HepG2 (cell line): Measurements from ENCODE around the gene FSHB. TPM values are rescaled to one million over a fixed set of nuclear protein-coding genes. Genes with fewer than 3 reads are reported as not detected.

ENCODE experiments used
- ATAC-seq: fragments of 200-7000 bp; cut with Tn5 transposase; 3 replicates; pipeline ENCODE4 v1.9.1; 2020; ENCODE audit warnings: mild to moderate bottlenecking, moderate library complexity
- BruUV-seq: library from RNA; stranded (reverse); fragments of 400-500 nt; replicated peaks from 2 replicates; lab custom pipeline; 2021; lab: Mats Ljungman, UMichigan
- CTCF ChIA-PET: fragments of 300-600 bp; formaldehyde crosslinking; extraction: SDS; loops from one replicate; lab custom pipeline; 2021; ENCODE audit warnings: low total read pairs, inconsistent platforms, low intra/inter-chr PET ratio; lab: Yijun Ruan, JAX
- POLR2A ChIA-PET: fragments of 350-600 bp; sonication (Branson Sonifier 250); formaldehyde crosslinking; loops from one replicate; lab custom pipeline; 2020; ENCODE audit warnings: antibody characterized with exemption, inconsistent platforms; lab: Yijun Ruan, JAX
- DNase-seq: peaks from one replicate; pipeline ENCODE4 v3.0.0-alpha.2; 2015; ENCODE audit warnings: low spot score
- FAIRE-seq: peaks from 3 replicates; lab custom pipeline; 2011; peaks lifted over from hg19 to GRCh38; lab: Jason Lieb, UNC
- H2AFZ ChIP-seq: one replicate; pipeline ENCODE4 v1.6.1; 2011; ENCODE audit warnings: low read length, inconsistent platforms
- H3K27ac ChIP-seq: fragments of 300-600 bp; 3 replicates; pipeline ENCODE4 v1.8.0; 2011; ENCODE audit warnings: mixed run types, mild to moderate bottlenecking, mixed read lengths, low read length, inconsistent platforms; ENCODE audit not compliant: insufficient read depth; ENCODE audit errors: extremely low read length
- H3K27me3 ChIP-seq, 2 experiments: fragments of 200-600 bp in 1 of 2; 2 replicates in 1 of 2; 3 replicates in 1 of 2; pipeline versions ENCODE4 v1.6.0 to v1.8.0; 2011; ENCODE audit warnings: low read length in 2 of 2, mild to moderate bottlenecking in 2 of 2, moderate library complexity in 2 of 2, inconsistent platforms in 1 of 2; ENCODE audit not compliant: insufficient read depth in 2 of 2, control insufficient read depth in 1 of 2
- H3K36me3 ChIP-seq, 2 experiments: fragments of 200-600 bp in 1 of 2; replicated peaks in 1 of 2; 2 replicates in 1 of 2; 3 replicates in 1 of 2; pipeline versions ENCODE4 v1.5.1 to v1.8.0; 2011; ENCODE audit warnings: low read length in 2 of 2, inconsistent platforms in 1 of 2; ENCODE audit not compliant: insufficient read depth in 2 of 2, control insufficient read depth in 1 of 2
- H3K4me1 ChIP-seq: 2 replicates; pipeline ENCODE4 v1.5.1; 2012; ENCODE audit warnings: low read length, inconsistent platforms; ENCODE audit not compliant: insufficient read depth
- H3K4me2 ChIP-seq: 2 replicates; pipeline ENCODE4 v1.6.0; 2011; ENCODE audit warnings: low read depth, low read length, inconsistent platforms
- H3K4me3 ChIP-seq, 3 experiments: fragments of 200-600 bp in 1 of 3; sonication (generic), shearing (Covaris generic) in 1 of 3; replicated peaks in 1 of 3; 2 replicates each; pipeline ENCODE4 v1.5.1; 2011 to 2016; ENCODE audit warnings: low read length in 3 of 3, inconsistent platforms in 2 of 3, low read depth in 2 of 3, mild to moderate bottlenecking in 2 of 3, control low read depth in 1 of 3, mixed read lengths in 1 of 3; ENCODE audit not compliant: insufficient read depth in 1 of 3
- H3K79me2 ChIP-seq: one replicate; pipeline ENCODE4 v1.6.1; 2011; ENCODE audit warnings: low read length, inconsistent platforms; ENCODE audit not compliant: insufficient read depth
- H3K9ac ChIP-seq: 2 replicates; pipeline ENCODE4 v1.6.0; 2011; ENCODE audit warnings: mild to moderate bottlenecking, low read depth, low read length, inconsistent platforms; ENCODE audit not compliant: insufficient read depth
- H3K9me3 ChIP-seq: 2 replicates; pipeline ENCODE4 v1.5.1; 2012; ENCODE audit warnings: mild to moderate bottlenecking, low read length
- H4K20me1 ChIP-seq: 2 replicates; pipeline ENCODE4 v1.6.0; 2011; ENCODE audit warnings: inconsistent platforms, mild to moderate bottlenecking, low read length, moderate library complexity; ENCODE audit not compliant: insufficient read depth
- AKNA ChIP-seq: sonication (generic); formaldehyde crosslinking; IDR thresholded peaks from 2 replicates; pipeline ENCODE4 v1.4.0; 2020; ENCODE audit warnings: missing genetic modification reagents, borderline replicate concordance
- GPN1 ChIP-seq: sonication (generic); formaldehyde crosslinking; IDR thresholded peaks from 2 replicates; pipeline ENCODE4 v1.5.1; 2020; ENCODE audit warnings: missing genetic modification reagents, borderline replicate concordance
- MAFK ChIP-seq, 2 experiments: IDR thresholded peaks in 1 of 2; conservative IDR thresholded peaks in 1 of 2; 2 replicates each; pipeline ENCODE4 v1.6.1; 2011; ENCODE audit warnings: improper control_type of control experiment in 2 of 2, low read length in 2 of 2
- ONECUT2 ChIP-seq: sonication (generic); formaldehyde crosslinking; IDR thresholded peaks from 2 replicates; pipeline ENCODE4 v1.4.0; 2020; ENCODE audit warnings: missing genetic modification reagents
- ZNF264 ChIP-seq: sonication (generic); formaldehyde crosslinking; IDR thresholded peaks from 2 replicates; pipeline ENCODE4 v1.4.0; 2020; ENCODE audit warnings: missing genetic modification reagents
- ZNF331 ChIP-seq: sonication (generic); formaldehyde crosslinking; IDR thresholded peaks from 2 replicates; pipeline ENCODE4 v1.4.0; 2020; ENCODE audit warnings: missing genetic modification reagents
- ZNF44 ChIP-seq: sonication (generic); formaldehyde crosslinking; IDR thresholded peaks from 2 replicates; pipeline ENCODE4 v1.5.1; 2020; ENCODE audit warnings: mild to moderate bottlenecking, missing genetic modification reagents
- ZNF652 ChIP-seq: IDR thresholded peaks from 2 replicates; pipeline ENCODE4 v1.6.1; 2016; ENCODE audit warnings: low read depth, borderline replicate concordance
- ZZZ3 ChIP-seq: sonication (generic); formaldehyde crosslinking; IDR thresholded peaks from 2 replicates; pipeline ENCODE4 v1.4.0; 2020; ENCODE audit warnings: missing genetic modification reagents, mild to moderate bottlenecking, borderline replicate concordance
- WGBS: methylation state at CpG from one replicate; pipeline ENCODE4 v1.1.6; 2017; ENCODE audit warnings: low lambda C conversion rate; 5-methylcytosine and 5-hydroxymethylcytosine counted together
- in situ Hi-C: cut with HindIII; loops from 2 replicates; pipeline ENCODE4 v1.10.0; 2017; ENCODE audit warnings: low pct_unique_long_range_greater_than_20kb; ENCODE audit not compliant: extremely low pct_ligation_motif_present
- intact Hi-C: fragments of 100-400 bp; cut with micrococcal nuclease; formaldehyde crosslinking; loops from one replicate; pipeline ENCODE4 v1.10.0; 2022; ENCODE audit not compliant: unreplicated experiment
- polyA plus RNA-seq, 8 experiments: library from polyadenylated mRNA; depleted of rRNA in 3 of 8; stranded (reverse) in 7 of 8; unstranded in 1 of 8; fragments of >200 nt; fragmentation: Illumina TruSeq in 4 of 8; extraction: Trizol in 4 of 8; gene quantifications; 2 replicates each; pipeline versions ENCODE4 v1.2.1 to v1.2.3, GENCODE V29; 2011 to 2016; ENCODE audit warnings: low read depth in 4 of 8, missing spikeins in 1 of 8, mixed read lengths in 1 of 8; ENCODE audit not compliant: insufficient read depth in 1 of 8
- total RNA-seq, 5 experiments: library from RNA; depleted of rRNA; stranded (reverse); fragments of >200 nt; fragmentation: Illumina TruSeq; extraction: Trizol; gene quantifications; 2 replicates each; pipeline ENCODE4 v1.2.3, GENCODE V29; 2016; ENCODE audit warnings: low read depth in 1 of 5

Gene FSHB
- total and polyA plus RNA-seq, 2 of the 13 experiments (the other 11 are each of a cell fraction or from before 2014, with no cell fraction given) = not detected

- H3K4me1 ChIP-seq = no peaks in the 10 kb centered on the region
- no peaks in the 10 kb centered on the region for H3K79me2 ChIP-seq
- H4K20me1 ChIP-seq = no peaks in the 10 kb centered on the region
- no peak overlapping the region for H3K27ac ChIP-seq
- H3K4me2 ChIP-seq = no peak overlapping the region
- no TSS peak for BruUV-seq
- H3K27me3 ChIP-seq = no peaks in the 10 kb centered on the region
- DNase-seq = no peak
- H3K9me3 ChIP-seq = no peaks in the 10 kb centered on the region
- H2AFZ ChIP-seq = no peak overlapping the region
- POLR2A ChIA-PET = no interaction called here
- in situ Hi-C loops = loop anchor here (25.0 kb wide), 1 partner anchor 749 kb away; no protein-coding TSS in a partner anchor
- 5% methylated on average over 3 of the region's 3 CpGs for whole genome bisulfite sequencing
- no peak for ATAC-seq
- no peak overlapping the region for H3K4me3 ChIP-seq
- TF ChIP-seq ZNF652 (CRISPR knock-in tag) (no peak), ZNF331 (CRISPR knock-in tag) (peak; percentile 24; the same call in 1 of the 2 replicates)
- TF ChIP-seq, all 625 proteins: peak for 1
- CTCF ChIA-PET = no interaction called here
- H3K9ac ChIP-seq = no peak overlapping the region
- intact Hi-C loops = no loop called here
- no peaks in the 10 kb centered on the region for H3K36me3 ChIP-seq
- FAIRE-seq = no peak
Measured at GRCh38 chr11:30186748-30187147, 44.1 kb upstream of the FSHB start.

- H3K4me1 ChIP-seq = no peaks in the 10 kb centered on the region
- H3K4me3 ChIP-seq = no peak overlapping the region
- POLR2A ChIA-PET = no interaction called here
- in situ Hi-C loops = loop anchor here (10.0 to 25.0 kb wide), 2 partner anchors 58 to 755 kb away; no protein-coding TSS in a partner anchor
- H3K4me2 ChIP-seq = no peak overlapping the region
- no peaks in the 10 kb centered on the region for H3K27me3 ChIP-seq
- no peak for DNase-seq
- TF ChIP-seq MAFK (conservative IDR thresholded peaks at IDR 0.05 in 1 of 2, IDR thresholded peaks at IDR 0.05 in 1 of 2; ENCODE audit: low read length in 2 of 2) (no peak), AKNA (no peak), ZNF44 (CRISPR knock-in tag) (no peak), ZZZ3 (no peak), ZNF264 (CRISPR knock-in tag) (no peak), ONECUT2 (no peak), GPN1 (CRISPR knock-in tag) (no peak)
- TF ChIP-seq, all 625 proteins: peak for 0
- no peaks in the 10 kb centered on the region for H3K9me3 ChIP-seq
- no TSS peak for BruUV-seq
- H3K9ac ChIP-seq = no peak overlapping the region
- no peak overlapping the region for H3K27ac ChIP-seq
- FAIRE-seq (no peak), ATAC-seq (no peak)
- H3K79me2 ChIP-seq = no peaks in the 10 kb centered on the region
- CTCF ChIA-PET = no interaction called here
- H2AFZ ChIP-seq = no peak overlapping the region
- no peaks in the 10 kb centered on the region for H3K36me3 ChIP-seq
- intact Hi-C loops = no loop called here
- H4K20me1 ChIP-seq = no peaks in the 10 kb centered on the region
Measured at GRCh38 chr11:30192620-30193019, 38.2 kb upstream of the FSHB start.
